PFSK-1 (cell line): ENCODE results near the gene GPR153.

Experiments used
- POLR2AphosphoS5 ChIP-seq: IDR thresholded peaks from 2 replicates; pipeline ENCODE4 v1.6.1; 2012; ENCODE audit warnings: low read depth, mild to moderate bottlenecking, control low read depth, low read length, moderate library complexity
- SIN3A ChIP-seq: IDR thresholded peaks from 2 replicates; pipeline ENCODE4 v1.6.1; 2012; ENCODE audit warnings: mild to moderate bottlenecking, low read length, moderate library complexity, borderline replicate concordance; ENCODE audit not compliant: insufficient read depth
- TAF1 ChIP-seq: IDR thresholded peaks from 2 replicates; pipeline ENCODE4 v1.6.1; 2012; ENCODE audit warnings: low read length, control low read depth, borderline replicate concordance; ENCODE audit not compliant: insufficient read depth
- TF ChIP-seq, protein P1 (sequence below), 2 experiments: IDR thresholded peaks; 2 replicates each; pipeline versions ENCODE4 v1.6.1 to v1.8.0; 2011 to 2012; ENCODE audit warnings: low read depth in 2 of 2, low read length in 2 of 2, control low read depth in 1 of 2, inconsistent platforms in 1 of 2, mild to moderate bottlenecking in 1 of 2, moderate library complexity in 1 of 2; ENCODE audit not compliant: insufficient read depth in 1 of 2

DNA sequence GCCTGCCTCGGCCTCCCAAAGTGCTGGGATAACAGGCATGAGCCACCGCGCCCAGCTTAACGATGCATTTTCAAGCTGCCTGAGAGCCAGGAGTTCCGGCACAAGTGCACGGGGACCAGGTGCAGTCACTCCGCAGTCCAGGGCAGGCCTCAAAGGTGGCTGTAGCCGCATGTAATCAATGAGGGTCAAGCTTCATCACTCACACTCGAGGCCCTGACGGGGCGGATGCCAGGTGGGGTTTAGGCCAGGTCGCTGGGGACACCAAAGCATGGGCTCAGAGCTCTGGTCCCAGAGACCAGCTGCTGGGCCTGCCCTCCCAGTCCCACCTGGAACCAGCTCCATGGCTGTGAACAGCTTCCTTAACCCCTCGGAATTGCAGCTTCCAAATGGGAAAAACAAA lies 26.1 kb upstream of the GPR153 start:
- TF ChIP-seq POLR2AphosphoS5 (no peak), SIN3A (no peak), TAF1 (no peak)
- TF ChIP-seq, protein P1, sequence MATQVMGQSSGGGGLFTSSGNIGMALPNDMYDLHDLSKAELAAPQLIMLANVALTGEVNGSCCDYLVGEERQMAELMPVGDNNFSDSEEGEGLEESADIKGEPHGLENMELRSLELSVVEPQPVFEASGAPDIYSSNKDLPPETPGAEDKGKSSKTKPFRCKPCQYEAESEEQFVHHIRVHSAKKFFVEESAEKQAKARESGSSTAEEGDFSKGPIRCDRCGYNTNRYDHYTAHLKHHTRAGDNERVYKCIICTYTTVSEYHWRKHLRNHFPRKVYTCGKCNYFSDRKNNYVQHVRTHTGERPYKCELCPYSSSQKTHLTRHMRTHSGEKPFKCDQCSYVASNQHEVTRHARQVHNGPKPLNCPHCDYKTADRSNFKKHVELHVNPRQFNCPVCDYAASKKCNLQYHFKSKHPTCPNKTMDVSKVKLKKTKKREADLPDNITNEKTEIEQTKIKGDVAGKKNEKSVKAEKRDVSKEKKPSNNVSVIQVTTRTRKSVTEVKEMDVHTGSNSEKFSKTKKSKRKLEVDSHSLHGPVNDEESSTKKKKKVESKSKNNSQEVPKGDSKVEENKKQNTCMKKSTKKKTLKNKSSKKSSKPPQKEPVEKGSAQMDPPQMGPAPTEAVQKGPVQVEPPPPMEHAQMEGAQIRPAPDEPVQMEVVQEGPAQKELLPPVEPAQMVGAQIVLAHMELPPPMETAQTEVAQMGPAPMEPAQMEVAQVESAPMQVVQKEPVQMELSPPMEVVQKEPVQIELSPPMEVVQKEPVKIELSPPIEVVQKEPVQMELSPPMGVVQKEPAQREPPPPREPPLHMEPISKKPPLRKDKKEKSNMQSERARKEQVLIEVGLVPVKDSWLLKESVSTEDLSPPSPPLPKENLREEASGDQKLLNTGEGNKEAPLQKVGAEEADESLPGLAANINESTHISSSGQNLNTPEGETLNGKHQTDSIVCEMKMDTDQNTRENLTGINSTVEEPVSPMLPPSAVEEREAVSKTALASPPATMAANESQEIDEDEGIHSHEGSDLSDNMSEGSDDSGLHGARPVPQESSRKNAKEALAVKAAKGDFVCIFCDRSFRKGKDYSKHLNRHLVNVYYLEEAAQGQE (IDR thresholded peaks at IDR 0.05; ENCODE audit: insufficient read depth in 1 of 2, low read depth in 2 of 2, low read length in 2 of 2): no peak
